Osteoblast (primary cell): ENCODE measurements around the gene BAG1. TPM values are rescaled to one million over a fixed set of nuclear protein-coding genes. Genes with fewer than 3 reads are reported as not detected.

ENCODE experiments used
- DNase-seq: peaks from one replicate; pipeline ENCODE4 v3.0.0; 2011; ENCODE audit warnings: low spot score, mixed read lengths; ENCODE audit not compliant: insufficient read length; ENCODE audit errors: missing footprints
- H2AFZ ChIP-seq: 2 replicates; pipeline ENCODE4 v1.6.0; 2011; ENCODE audit warnings: mild to moderate bottlenecking, low read length
- H3K27ac ChIP-seq: 2 replicates; pipeline ENCODE4 v1.5.1; 2011; ENCODE audit warnings: mild to moderate bottlenecking, low read depth, low read length, moderate library complexity
- H3K27me3 ChIP-seq: 2 replicates; pipeline ENCODE4 v1.6.0; 2012; ENCODE audit warnings: mild to moderate bottlenecking, control low read depth, inconsistent platforms, low read length, moderate library complexity; ENCODE audit not compliant: insufficient read depth
- H3K36me3 ChIP-seq: 2 replicates; pipeline ENCODE4 v1.5.1; 2011; ENCODE audit warnings: mild to moderate bottlenecking, low read length, control low read depth, moderate library complexity; ENCODE audit not compliant: insufficient read depth
- H3K4me1 ChIP-seq: 2 replicates; pipeline ENCODE4 v1.5.1; 2011; ENCODE audit warnings: mild to moderate bottlenecking, low read length, control low read depth, moderate library complexity; ENCODE audit not compliant: insufficient read depth
- H3K4me2 ChIP-seq: 2 replicates; pipeline ENCODE4 v1.6.0; 2011; ENCODE audit warnings: mild to moderate bottlenecking, low read length; ENCODE audit not compliant: insufficient read depth
- H3K4me3 ChIP-seq: fragments of 200-600 bp; sonication (generic); 3 replicates; pipeline ENCODE4 v1.5.1; 2012; ENCODE audit warnings: mild to moderate bottlenecking, low read length, inconsistent platforms; ENCODE audit not compliant: insufficient read depth
- H3K79me2 ChIP-seq: 2 replicates; pipeline ENCODE4 v1.6.0; 2012; ENCODE audit warnings: mild to moderate bottlenecking, low read length, control low read depth, inconsistent platforms; ENCODE audit not compliant: insufficient read depth
- H3K9me3 ChIP-seq: 2 replicates; pipeline ENCODE4 v1.5.1; 2011; ENCODE audit warnings: low read depth, low read length, control low read depth
- H4K20me1 ChIP-seq: 2 replicates; pipeline ENCODE4 v1.6.0; 2012; ENCODE audit warnings: mild to moderate bottlenecking, low read length, control low read depth; ENCODE audit not compliant: insufficient read depth
- total RNA-seq: library from RNA; depleted of rRNA; stranded (reverse); fragments of >200 nt; gene quantifications from 2 replicates; pipeline ENCODE4 v1.2.3, GENCODE V29; 2012
- TF ChIP-seq, protein P1 (sequence below): IDR thresholded peaks from 2 replicates; pipeline ENCODE4 v1.5.1; 2011; ENCODE audit warnings: mild to moderate bottlenecking, low read depth, low read length, moderate library complexity; ENCODE audit errors: extremely low read depth

BAG1 gene
- total RNA-seq, 1 donor: 29.3 TPM

DNA sequence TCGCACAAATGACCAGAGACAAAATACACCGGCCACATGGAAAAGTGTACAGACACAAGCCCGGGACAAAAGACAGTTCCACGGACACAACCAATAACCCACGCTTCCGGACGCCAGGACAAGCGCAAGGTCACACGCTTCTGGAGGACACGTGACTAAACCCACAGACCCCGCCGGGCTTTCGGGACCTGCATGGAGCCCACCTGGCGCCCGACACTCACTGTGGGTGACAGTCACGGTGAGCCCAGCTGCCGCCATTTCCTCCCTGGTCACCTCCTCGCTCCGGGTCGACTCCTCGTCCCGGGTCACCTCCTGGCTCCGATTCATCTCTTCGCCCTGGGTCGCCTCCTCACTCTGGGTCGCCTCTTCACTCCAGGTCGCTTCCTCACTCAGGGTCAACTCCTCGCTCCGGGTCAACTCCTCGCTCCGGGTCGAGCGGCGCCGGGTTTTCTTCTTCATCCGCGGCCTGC lies 470 bp downstream of the BAG1 start:
- Histone ChIP-seq H3K36me3 (peaks cover 46% of the 10 kb centered on the region), H2AFZ (peak overlapping the region; percentile 91), H3K79me2 (peaks cover 56% of the 10 kb centered on the region), H3K27me3 (no peaks in the 10 kb centered on the region), H3K4me1 (peaks cover 18% of the 10 kb centered on the region), H3K4me2 (peak overlapping the region; percentile 88), H3K27ac (peak overlapping the region; percentile 77), H3K4me3 (peak overlapping the region; percentile 86), H3K9me3 (no peaks in the 10 kb centered on the region), H4K20me1 (peaks cover 7% of the 10 kb centered on the region)
- TF ChIP-seq, protein P1, sequence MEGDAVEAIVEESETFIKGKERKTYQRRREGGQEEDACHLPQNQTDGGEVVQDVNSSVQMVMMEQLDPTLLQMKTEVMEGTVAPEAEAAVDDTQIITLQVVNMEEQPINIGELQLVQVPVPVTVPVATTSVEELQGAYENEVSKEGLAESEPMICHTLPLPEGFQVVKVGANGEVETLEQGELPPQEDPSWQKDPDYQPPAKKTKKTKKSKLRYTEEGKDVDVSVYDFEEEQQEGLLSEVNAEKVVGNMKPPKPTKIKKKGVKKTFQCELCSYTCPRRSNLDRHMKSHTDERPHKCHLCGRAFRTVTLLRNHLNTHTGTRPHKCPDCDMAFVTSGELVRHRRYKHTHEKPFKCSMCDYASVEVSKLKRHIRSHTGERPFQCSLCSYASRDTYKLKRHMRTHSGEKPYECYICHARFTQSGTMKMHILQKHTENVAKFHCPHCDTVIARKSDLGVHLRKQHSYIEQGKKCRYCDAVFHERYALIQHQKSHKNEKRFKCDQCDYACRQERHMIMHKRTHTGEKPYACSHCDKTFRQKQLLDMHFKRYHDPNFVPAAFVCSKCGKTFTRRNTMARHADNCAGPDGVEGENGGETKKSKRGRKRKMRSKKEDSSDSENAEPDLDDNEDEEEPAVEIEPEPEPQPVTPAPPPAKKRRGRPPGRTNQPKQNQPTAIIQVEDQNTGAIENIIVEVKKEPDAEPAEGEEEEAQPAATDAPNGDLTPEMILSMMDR: no peak
- peak; percentile 76 for DNase-seq

DNA sequence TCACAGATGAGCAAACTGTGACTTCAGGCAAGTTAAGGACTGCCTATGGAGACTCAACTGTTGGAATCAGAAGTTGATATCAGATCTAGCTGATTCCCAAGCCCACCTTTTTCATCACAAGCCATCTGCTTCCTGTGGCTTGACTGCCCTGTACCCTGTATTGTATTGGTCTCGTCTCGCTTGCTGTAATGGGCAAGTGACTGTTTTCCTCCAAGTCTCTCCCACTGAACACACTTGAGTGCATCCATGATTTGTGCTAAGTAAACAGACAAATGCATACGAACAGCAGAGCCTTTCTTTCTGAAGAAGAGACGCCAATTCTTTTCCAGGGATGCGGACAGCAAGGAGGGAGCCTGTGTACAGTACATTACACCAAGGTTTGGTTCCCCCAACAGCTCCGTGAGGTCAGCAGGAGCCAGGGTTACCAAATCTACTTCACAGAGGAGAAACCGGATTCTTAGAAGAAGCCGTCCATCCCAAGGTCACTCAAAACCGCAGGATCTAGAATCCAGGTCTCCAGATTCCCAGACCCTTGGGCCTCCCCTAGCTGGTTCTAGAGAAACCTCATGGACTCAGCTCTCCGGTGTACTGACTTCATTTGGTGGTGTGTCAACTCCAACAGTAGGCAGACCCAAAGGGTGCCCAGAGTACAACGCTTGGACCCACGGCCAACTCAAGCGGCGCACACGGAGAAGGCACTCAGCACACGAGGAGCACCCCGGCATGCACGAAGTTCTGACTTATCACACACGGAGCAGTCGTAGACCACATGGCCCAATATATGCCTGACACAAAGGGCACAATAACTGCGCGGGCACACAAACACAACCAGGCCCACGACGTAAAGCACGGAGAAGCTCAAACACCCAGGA lies 1.1 kb downstream of the BAG1 start:
- peak overlapping the region; percentile 86 for H3K4me3 ChIP-seq

DNA sequence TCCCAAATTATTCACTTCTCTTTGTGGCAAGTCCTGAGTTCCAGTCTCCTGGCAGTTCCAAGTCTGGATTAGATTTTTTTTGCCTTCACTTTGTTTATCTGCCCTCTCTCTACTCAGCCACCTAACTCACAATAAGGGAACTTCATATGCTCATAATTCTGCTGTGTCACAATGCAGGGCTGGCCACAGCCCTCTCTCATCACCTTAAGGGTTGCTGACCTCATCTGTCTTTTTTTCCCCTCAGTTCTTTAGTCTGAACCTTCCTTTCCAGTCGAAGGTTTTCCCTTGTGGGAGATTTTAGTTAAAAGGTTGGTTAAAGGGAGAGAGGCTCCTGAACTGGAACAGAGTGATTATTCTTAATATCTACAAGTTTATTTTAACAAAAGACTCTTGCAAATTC lies 4.1 kb downstream of the BAG1 start:
- Histone ChIP-seq H3K36me3 (peaks cover 53% of the 10 kb centered on the region), H3K27ac (no peak overlapping the region)
- no peak for DNase-seq

More for the DNA sequence above, 1.1 kb downstream of the BAG1 start:
- H3K79me2 ChIP-seq: peaks cover 56% of the 10 kb centered on the region
- DNase-seq: peak; percentile 79
- peak overlapping the region; percentile 88 for H3K4me2 ChIP-seq
- TF ChIP-seq, protein P1: no peak
- peaks cover 47% of the 10 kb centered on the region for H3K36me3 ChIP-seq
- H3K27me3 ChIP-seq: no peaks in the 10 kb centered on the region
- H3K27ac ChIP-seq: peak overlapping the region; percentile 77
- peaks cover 18% of the 10 kb centered on the region for H3K4me1 ChIP-seq
- peaks cover 7% of the 10 kb centered on the region for H4K20me1 ChIP-seq
- peak overlapping the region; percentile 91 for H2AFZ ChIP-seq
- H3K9me3 ChIP-seq: no peaks in the 10 kb centered on the region

DNA sequence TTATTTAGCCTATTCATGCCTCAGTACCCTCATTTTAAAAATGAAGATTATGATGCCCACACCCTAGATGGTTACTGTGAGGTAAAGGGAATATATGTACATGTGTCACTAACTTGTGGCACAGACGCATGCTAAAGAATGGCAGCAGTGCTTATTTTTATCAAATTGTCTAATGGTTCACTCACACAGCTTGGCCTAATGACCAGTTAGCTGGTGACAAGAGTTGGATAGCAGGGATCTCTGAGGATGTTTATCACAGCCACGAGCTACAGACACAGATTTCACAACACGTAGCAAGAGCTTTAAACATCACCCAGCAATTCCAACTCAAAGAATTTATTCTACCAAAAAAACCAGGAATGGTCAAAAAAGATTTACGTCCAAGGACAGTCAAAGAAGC lies 7.2 kb downstream of the BAG1 start:
- Histone ChIP-seq H3K9me3 (no peaks in the 10 kb centered on the region), H3K27me3 (no peaks in the 10 kb centered on the region), H3K36me3 (peaks cover 78% of the 10 kb centered on the region), H3K4me3 (no peak overlapping the region), H3K4me2 (no peak overlapping the region), H3K27ac (no peak overlapping the region), H2AFZ (no peak overlapping the region), H3K79me2 (peaks cover 11% of the 10 kb centered on the region), H4K20me1 (no peaks in the 10 kb centered on the region), H3K4me1 (no peaks in the 10 kb centered on the region)
- no peak for DNase-seq
- TF ChIP-seq, protein P1: no peak

More for the DNA sequence above, 4.1 kb downstream of the BAG1 start:
- Histone ChIP-seq H2AFZ (no peak overlapping the region), H3K4me2 (no peak overlapping the region), H3K79me2 (peaks cover 35% of the 10 kb centered on the region), H3K9me3 (no peaks in the 10 kb centered on the region), H4K20me1 (peaks cover 7% of the 10 kb centered on the region), H3K27me3 (no peaks in the 10 kb centered on the region), H3K4me3 (no peak overlapping the region), H3K4me1 (peaks cover 12% of the 10 kb centered on the region)
- TF ChIP-seq, protein P1: no peak
